Gastrocnemius medialis (tissue), 4 donors: ENCODE results near the gene MARCHF3.

Source experiments
- POLR2A ChIP-seq, 2 donors: fragments of 450-650 bp; IDR thresholded peaks; one replicate each; pipeline ENCODE4 v1.6.1; 2017; ENCODE audit warnings: antibody characterized with exemption in 2 of 2, mild to moderate bottlenecking in 2 of 2, moderate library complexity in 2 of 2
- TF ChIP-seq, protein P1 (sequence below), 5 experiments: fragments of 450-650 bp in 3 of 5; fragments of 200-600 bp in 2 of 5; sonication (generic) in 2 of 5; IDR thresholded peaks in 4 of 5; conservative IDR thresholded peaks in 1 of 5; 1 replicate in 4 of 5; 2 replicates in 1 of 5; pipeline ENCODE4 v1.5.1; 2016 to 2019; ENCODE audit warnings: antibody characterized with exemption in 5 of 5, mild to moderate bottlenecking in 3 of 5, moderate library complexity in 3 of 5

DNA sequence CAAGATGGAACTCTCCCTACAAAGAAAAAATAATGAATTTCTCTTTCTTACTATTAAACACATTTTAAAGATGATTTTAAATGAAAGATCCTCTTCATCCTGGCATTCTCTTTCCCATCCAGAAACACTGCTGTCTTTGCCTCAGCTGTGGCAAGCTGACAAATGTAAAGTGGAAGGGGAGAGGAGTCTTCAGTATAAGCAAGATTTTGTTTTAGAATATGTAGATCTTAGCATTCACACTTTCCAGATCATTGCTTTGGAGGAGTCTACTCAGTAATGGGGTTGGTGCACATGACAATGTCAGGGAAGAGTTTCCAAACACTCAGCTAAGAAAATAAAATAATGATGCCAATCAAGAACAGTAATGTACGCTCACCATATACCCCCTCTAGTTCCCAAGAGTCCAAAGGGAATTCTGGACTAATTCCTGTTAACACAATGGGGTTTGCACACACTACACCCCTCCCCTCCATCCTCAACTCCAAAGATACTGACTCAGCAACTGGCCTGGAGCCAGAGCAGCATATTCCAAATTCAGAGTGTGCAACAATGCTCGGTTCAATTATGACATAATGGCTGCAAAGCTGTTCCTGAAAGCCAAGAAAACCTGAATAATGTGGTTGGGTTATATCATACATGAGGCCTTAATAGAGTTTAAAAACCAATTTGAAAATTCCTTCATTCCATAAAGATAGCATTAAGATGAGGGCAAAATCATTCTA is 38.3 kb upstream of the MARCHF3 start:
- TF ChIP-seq, protein P1, sequence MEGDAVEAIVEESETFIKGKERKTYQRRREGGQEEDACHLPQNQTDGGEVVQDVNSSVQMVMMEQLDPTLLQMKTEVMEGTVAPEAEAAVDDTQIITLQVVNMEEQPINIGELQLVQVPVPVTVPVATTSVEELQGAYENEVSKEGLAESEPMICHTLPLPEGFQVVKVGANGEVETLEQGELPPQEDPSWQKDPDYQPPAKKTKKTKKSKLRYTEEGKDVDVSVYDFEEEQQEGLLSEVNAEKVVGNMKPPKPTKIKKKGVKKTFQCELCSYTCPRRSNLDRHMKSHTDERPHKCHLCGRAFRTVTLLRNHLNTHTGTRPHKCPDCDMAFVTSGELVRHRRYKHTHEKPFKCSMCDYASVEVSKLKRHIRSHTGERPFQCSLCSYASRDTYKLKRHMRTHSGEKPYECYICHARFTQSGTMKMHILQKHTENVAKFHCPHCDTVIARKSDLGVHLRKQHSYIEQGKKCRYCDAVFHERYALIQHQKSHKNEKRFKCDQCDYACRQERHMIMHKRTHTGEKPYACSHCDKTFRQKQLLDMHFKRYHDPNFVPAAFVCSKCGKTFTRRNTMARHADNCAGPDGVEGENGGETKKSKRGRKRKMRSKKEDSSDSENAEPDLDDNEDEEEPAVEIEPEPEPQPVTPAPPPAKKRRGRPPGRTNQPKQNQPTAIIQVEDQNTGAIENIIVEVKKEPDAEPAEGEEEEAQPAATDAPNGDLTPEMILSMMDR (IDR thresholded peaks at IDR 0.05 in 4 of 5, conservative IDR thresholded peaks at IDR 0.05 in 1 of 5) = no peak
- TF ChIP-seq POLR2A (IDR thresholded peaks at IDR 0.05) = no peak
